Fibroblast of villous mesenchyme (primary cell): Measurements from ENCODE around the gene SSTR5. TPM values are rescaled to one million over a fixed set of nuclear protein-coding genes. Genes with fewer than 3 reads are reported as not detected.

Source experiments
- DNase-seq: peaks from one replicate; pipeline ENCODE4 v3.0.0-alpha.2; 2010; ENCODE audit warnings: low read depth
- H3K4me3 ChIP-seq: 2 replicates; pipeline ENCODE4 v1.5.1; 2011; ENCODE audit warnings: low read depth, mild to moderate bottlenecking, low read length
- total RNA-seq: library from RNA; depleted of rRNA; stranded (reverse); fragments of >200 nt; gene quantifications from 2 replicates; pipeline ENCODE4 v1.2.3, GENCODE V29; 2012
- TF ChIP-seq, protein P1 (sequence below): IDR thresholded peaks from 2 replicates; pipeline ENCODE4 v1.5.1; 2012; ENCODE audit warnings: low read depth, mild to moderate bottlenecking, low read length; ENCODE audit not compliant: insufficient read depth

The SSTR5 gene
- total RNA-seq, 1 donor = not detected

DNA sequence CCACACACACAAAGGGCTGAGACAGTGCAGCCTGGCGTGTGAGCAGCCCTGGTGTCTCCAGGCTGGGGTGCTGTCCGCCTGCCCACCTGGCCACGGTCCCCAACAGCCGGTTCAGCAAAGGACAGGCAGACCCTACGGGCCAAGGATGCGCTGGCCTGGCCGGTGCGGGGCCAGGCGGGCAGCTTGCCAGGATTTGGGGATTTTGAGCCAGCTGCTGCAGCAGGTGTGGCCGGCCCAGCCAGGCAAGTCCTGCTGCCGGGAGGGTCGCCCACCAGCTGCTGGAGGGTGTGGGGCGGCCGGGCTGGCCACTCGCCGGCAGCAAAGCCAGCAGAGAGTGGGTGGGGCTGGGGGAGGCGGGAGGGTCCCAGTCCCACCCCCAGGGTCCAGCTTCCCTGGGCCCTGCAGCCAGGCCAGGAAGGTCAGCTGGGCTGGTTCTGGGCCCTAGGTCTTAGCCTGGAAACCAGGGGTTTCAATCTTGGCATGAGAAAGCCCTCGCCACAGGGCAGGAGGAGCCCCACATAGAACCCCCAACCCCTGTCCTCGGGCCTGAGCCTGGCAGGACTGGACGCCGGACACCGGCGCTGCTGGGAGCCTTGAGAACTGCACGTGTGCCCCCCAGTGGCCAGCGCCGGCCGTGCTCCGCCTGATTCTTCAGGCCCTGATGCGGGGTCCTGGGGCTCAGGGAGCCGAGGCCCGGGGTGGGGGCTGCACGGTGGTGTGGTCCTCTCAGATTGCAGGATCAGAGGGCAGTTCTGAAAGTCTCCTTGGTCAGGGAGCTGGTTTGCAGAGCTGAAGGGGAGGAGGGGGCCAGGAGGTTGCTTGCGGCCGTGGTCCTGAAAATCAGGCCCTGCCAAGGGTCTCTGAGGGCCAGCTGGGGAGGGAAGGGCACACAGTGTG is 17.6 kb upstream of the SSTR5 start:
- peak; percentile 46 for DNase-seq
- TF ChIP-seq, protein P1, sequence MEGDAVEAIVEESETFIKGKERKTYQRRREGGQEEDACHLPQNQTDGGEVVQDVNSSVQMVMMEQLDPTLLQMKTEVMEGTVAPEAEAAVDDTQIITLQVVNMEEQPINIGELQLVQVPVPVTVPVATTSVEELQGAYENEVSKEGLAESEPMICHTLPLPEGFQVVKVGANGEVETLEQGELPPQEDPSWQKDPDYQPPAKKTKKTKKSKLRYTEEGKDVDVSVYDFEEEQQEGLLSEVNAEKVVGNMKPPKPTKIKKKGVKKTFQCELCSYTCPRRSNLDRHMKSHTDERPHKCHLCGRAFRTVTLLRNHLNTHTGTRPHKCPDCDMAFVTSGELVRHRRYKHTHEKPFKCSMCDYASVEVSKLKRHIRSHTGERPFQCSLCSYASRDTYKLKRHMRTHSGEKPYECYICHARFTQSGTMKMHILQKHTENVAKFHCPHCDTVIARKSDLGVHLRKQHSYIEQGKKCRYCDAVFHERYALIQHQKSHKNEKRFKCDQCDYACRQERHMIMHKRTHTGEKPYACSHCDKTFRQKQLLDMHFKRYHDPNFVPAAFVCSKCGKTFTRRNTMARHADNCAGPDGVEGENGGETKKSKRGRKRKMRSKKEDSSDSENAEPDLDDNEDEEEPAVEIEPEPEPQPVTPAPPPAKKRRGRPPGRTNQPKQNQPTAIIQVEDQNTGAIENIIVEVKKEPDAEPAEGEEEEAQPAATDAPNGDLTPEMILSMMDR = peak; percentile 71
- no peak overlapping the region for H3K4me3 ChIP-seq

DNA sequence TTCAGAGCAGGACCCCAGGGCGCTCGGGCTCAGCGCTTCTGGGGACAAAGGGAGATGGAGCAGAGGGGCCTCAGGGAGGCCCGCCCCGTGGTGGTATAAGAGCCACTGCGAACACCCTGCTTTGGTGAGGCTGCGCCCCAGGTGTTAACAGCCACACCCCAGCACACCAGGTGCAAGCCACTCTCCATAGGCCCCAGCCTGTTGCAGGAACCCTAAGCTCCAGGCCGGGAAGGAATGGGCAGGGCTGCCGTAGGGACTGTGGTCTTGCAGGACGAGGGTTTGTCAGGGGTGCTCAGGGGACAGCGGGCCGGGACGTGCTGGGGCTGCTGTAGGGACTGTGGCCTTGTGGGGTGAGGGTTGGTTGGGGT is 17.0 kb upstream of the SSTR5 start:
- no peak overlapping the region for H3K4me3 ChIP-seq
- no peak for DNase-seq
- TF ChIP-seq, protein P1 = no peak

DNA sequence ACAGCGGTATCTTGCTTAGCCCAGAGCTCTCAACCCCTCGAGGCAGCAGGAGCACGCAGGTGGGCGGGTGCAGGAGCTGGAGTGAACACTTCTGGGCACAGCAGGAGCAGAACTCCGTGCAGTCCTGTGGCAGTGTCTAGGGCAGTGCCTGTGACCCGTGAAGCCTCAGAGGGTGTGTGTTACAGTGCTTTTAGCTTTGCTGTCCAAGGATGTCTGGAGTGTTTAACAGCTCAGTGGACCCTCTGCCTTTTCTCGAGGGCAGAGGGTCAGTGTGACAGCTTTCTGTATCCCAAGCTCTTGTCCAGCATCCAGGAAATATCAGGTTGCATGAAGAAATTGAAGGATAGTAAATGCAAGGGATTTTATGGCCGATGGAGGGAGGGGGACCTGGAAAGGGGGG is 16.4 kb upstream of the SSTR5 start:
- TF ChIP-seq, protein P1 = no peak
- no peak overlapping the region for H3K4me3 ChIP-seq
- DNase-seq = no peak

DNA sequence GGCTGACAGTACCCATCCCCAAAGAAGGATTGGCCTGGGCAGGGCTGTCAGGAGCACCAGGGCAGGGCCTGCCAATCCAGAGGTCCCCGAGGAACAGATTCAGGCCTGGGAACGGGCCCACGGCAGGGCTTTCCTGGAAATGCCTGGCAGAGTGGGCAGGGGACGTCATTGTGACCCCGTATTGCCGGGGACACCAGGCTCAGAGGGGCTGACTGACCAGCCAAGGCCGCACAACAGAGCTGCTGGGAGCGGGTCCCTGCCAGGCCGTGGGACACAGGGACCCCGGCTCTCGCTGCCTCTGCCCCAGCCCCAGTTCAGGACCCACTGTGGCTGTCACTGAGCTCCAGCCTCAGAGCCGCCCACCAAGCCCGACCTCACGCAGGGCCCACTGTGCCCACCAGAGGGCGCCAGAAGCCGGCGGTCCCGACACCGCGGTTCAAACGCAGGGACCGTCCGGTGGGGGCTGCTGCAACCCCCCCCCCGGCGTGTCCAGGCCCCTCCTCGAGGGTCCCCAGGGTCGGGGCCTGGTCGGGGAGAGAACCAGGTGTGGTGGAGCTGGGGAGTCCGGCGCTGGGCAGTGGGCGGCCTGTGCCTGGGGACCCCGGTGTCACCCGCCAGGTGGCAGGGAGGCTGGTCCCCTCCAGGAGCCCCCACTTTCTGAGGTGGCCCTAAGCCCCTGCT is 15.2 kb upstream of the SSTR5 start:
- DNase-seq = no peak
- TF ChIP-seq, protein P1 = peak; percentile 54
- no peak overlapping the region for H3K4me3 ChIP-seq

DNA sequence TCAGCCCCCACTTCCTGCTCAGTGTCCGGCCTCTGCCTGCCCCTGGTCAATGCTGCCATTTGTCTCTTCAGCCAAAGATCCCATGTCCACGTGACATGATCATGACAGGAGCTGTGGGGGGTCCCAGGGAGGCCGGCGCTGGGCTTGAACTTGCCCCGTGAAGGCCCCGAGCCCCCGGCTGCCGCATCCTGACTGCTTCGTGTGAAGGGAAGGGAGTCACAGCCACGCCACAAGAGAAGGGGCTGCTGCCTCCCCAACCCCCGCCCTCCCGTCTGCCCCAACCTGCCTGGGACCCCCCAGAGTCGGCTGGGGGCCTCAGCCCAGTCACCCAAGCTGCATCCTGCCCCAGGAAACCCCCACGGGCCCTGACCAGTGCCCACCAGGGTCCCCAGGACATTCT is 14.3 kb upstream of the SSTR5 start:
- TF ChIP-seq, protein P1 = no peak
- no peak overlapping the region for H3K4me3 ChIP-seq
- no peak for DNase-seq

DNA sequence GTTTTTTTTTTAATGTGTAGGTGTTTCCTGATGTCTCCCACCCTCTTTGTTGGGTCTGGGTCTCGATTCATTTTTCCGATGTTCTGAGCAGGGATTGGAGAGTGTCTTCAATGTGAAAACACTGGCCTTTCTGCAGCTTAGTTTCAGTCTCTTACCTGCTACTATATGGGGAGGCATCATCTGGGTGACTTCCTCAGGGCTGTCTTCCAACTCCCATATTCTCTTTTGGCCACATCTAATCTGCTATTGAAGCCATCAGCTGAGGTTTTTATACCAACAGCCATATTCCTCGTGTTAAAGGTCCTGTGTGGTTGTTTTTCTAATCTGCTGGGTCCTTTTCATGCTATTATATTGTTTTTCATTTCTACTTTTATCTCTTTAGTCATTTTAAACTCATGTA is 13.2 kb upstream of the SSTR5 start:
- no peak for DNase-seq
- TF ChIP-seq, protein P1 = no peak
- no peak overlapping the region for H3K4me3 ChIP-seq
